ENCODE measurements around the gene PNMA6F.
"Not testable (repeated sequence)": the region's sequence is repeated elsewhere in the genome, so short reads cannot be mapped to it uniquely, and the experiment has no call there.

DNA sequence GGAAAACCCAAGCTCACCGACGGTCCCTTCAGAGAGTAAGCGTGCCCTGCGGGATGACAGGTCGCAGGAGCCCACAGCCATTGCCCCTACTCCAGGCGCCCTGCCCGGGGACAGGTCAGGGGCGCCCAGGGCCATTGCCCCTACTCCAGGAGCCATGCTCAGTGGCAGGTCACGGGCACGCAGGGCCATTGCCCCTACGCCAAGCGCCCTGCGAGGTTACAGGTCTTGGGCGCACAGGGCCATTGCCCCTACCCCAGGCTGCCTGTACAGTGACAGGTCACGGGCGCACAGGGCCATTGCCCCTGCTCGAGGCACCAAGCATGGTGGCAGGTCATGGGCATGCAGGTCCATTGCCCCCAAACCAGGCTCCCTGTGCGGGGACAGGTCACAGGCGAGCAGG is 49.5 kb downstream of the PNMA6F start:
- not testable (repeated sequence) for TF ChIP-seq POLR2A, POLR2AphosphoS5 (IDR thresholded peaks at IDR 0.05; ENCODE audit: low read depth, low read length)
